Renal pelvis (tissue), 4 donors: ENCODE data around the gene ZNF664. TPM values are rescaled to one million over a fixed set of nuclear protein-coding genes. Genes with fewer than 3 reads are reported as not detected.
A peak's percentile ranks its signal among the peaks of the same experiment; 100 is the strongest.

ENCODE experiments used
- DNase-seq: peaks from one replicate; pipeline ENCODE4 v3.0.0-alpha.2; 2013
- polyA plus RNA-seq, 3 donors: library from polyadenylated mRNA; unstranded; fragments of 120-200 nt; gene quantifications; one replicate each; pipeline ENCODE4 v1.2.1, GENCODE V29; 2013; ENCODE audit not compliant: insufficient read length in 3 of 3

Gene ZNF664
- polyA plus RNA-seq, 3 donors: 160 to 176 (median 165) TPM

GRCh38 chr12:123983822-123984485 is 10.9 kb downstream of the ZNF664 start:
- peak; percentile 61 for DNase-seq

DNA sequence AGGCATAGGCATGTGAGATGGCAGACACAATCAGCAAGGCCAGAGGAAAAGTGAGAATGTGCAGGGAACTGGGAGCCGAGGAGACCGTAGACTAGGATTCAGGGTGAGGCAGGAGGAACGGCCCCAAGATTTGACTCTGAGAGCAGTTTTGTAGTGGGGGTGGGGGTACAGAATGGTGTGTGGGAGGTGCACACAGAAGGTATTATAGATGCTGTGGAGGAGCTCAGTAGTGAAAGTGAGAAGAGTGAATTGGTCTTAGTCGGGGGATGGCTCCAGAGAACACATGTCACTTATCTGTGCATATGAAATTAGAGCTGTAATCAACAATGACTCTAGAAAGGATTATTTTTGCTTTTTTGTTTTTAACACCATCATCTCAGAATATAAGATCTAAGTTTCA is 11.9 kb downstream of the ZNF664 start:
- no peak for DNase-seq

DNA sequence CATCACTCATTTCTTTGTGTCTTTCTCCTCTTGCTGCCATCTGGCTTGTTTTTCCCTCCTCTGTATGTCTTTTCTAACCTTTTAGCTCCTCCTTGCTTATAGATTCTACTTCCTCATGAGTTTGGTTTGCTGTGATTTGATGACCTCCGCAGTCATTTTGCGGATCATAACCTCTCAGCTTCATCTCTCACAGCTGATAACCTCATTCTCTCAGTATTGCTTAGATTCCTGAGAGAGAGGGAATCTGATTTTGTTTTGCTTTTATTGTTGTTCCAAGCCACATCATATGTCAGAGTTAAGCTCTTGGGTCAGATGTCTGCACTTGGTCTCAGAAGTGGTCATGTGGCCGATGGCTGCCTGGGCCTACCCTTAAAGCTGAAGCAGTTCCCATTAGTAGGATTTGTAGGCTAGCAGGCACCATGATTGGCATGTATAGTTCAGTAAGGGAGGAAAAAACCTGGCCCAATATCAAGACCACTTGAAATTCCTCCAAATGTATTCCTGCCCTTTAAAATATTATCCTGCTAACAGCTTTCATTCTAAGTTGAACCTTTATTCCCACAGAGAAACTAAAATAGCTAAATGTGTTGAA is 13.5 kb downstream of the ZNF664 start:
- no peak for DNase-seq

GRCh38 chr12:123987022-123987421 is 14.0 kb downstream of the ZNF664 start:
- no peak for DNase-seq

GRCh38 chr12:123989168-123989567 is 16.2 kb downstream of the ZNF664 start:
- DNase-seq: no peak

DNA sequence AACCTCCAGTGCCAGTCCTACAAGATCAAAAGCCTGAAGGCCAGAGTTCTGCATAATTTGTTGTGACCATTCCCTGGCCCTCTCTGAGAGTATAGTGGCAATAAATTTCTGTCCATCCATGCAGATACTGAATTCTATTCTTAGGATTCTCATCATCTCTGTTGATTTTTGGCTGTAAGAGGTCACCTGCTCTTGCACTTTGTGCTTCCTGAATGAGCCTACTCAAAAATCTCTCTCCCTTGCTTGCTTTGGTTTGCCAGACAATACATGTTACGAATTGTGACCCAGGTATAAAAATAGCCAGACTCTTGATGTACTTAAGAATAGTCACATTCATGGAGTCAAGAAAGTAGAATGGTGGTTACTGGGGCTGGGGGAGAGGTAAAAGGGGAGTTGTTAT is 16.7 kb downstream of the ZNF664 start:
- DNase-seq: no peak

DNA sequence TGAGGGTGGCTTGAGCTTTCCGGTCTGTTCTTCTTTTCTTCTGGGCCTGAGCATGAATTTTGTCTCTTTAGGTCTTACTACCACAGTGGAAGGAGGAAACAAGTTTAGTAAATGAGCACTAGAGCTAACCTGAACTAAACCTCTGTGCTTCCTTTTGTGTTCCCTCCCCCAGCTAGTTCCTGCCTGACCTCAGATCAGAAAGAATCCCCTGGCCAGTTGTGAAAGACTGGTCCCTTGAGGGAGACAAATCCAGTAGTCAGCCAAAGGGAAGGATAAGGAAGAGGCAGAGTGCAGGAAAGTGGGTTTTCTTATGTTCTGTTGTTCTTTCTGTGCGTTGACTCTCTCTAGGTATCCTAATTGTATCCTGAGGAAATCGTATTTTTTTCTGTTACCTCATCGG is 17.5 kb downstream of the ZNF664 start:
- no peak for DNase-seq

DNA sequence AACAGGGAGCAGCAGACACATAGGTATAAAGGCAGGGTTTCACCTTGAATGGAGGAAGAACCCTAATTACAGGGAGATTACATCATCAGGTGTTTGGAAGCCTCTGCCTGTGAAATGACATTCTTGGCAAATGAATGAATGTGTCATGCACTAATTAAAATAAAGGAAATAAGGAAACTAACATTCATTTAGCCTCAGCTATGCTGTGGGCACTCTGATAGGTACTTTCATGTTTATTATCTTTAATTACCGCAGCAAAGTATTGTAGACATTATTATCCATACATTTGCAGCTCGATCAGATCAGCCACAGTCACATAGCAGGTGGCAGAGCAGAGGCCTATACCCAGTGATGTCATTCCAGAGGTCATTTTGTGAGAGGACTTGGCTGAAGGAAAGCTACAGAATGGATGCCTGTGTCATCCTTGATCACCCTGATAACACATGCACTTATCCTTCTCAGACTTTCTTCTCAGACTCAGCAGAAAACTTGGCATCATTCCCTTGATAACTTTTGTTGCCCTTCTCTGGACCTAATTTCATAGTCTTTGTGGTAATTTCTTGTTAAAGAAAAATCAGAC is 18.4 kb downstream of the ZNF664 start:
- no peak for DNase-seq

GRCh38 chr12:123992118-123992825 is 19.3 kb downstream of the ZNF664 start:
- DNase-seq: no peak

DNA sequence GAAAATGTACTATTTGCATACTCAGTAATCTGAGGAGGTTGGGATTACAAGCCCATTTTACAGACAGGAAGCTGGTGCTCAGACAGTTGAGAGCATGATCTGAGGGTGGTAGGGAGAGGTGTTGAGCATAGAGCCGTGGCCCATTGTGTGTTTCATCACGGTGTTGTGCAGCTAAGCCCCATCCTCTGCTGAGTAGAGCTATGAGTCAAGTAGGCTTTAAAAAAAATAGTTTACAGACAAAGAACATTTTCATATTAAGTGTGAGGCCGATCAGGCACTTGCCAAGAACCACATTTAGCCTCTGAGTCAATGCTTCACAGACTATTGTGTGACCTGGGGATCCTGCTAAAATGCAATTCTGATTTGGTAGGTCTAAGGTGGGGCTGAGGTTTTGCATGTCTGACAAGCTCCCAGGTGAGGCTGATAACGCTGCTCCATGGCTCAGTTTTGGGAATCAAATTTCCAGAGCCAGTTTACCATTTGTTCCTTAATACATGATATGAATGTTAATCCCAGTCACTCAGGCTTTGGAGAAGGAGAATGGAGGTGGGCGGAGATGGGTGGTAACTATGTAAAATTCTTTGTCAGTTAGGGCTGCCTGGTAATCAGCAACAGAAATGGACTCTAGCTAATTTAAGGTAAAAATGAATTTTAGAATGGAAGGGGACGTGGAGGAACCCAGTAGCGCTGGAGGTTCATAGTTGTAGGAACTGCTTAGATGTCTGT is 22.2 kb downstream of the ZNF664 start:
- no peak for DNase-seq

- no peak for DNase-seq
Observed at GRCh38 chr12:123996581-123996980, 23.6 kb downstream of the ZNF664 start.

- no peak for DNase-seq
Observed at GRCh38 chr12:123997033-123997822, 24.2 kb downstream of the ZNF664 start.

GRCh38 chr12:123997908-123998307 is 24.9 kb downstream of the ZNF664 start:
- no peak for DNase-seq

DNA sequence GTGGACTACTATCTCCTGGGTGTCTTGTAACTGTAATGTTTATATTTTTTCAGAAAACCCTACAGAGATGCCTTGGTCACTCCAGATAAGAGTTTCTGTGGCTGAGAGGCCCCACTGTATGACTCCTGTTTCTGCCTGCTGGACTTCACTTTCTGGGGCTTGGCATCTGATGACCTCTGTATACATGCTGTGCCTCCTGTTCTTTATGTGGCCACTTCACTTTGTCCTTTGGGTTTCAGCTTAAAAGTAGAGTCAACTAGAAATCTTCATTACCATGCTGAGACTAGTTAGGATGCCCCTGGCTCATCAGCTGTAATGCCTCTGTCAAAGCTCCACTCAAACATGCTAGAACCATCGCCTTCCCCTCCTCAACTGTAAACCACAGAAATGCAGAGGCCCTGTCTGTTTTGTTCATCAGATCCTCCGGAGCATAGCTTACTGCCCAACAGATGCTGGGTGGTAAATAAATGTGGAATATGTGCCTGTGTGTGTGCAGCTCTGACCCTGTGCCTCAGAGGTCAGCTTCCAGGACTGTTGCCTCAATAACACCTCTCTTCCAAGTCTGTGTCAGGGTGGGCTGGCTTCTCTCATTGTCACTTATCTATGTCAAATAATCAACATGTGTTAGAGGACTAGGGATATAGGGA is 25.5 kb downstream of the ZNF664 start:
- no peak for DNase-seq

DNA sequence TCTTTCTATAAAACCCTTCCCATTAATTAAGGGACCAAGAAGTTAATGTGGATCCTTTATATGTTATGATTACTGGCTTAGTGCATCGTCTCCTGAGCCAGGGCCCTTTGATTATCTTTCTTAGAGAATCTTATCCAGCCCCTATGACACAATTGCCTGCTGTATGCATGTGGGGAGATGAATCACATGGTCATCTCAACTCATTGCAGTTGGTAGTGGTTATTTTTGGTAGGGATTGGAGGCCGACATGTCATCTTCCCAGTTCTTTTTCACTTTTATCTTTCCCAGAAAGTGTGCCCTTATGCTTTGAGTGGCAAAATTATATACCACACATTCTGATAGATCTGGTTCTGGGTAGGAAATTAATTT is 26.0 kb downstream of the ZNF664 start:
- DNase-seq: no peak

- no peak for DNase-seq
Observed at GRCh38 chr12:124000111-124000510, 27.1 kb downstream of the ZNF664 start.

- no peak for DNase-seq
Observed at GRCh38 chr12:124001343-124001742, 28.3 kb downstream of the ZNF664 start.

DNA sequence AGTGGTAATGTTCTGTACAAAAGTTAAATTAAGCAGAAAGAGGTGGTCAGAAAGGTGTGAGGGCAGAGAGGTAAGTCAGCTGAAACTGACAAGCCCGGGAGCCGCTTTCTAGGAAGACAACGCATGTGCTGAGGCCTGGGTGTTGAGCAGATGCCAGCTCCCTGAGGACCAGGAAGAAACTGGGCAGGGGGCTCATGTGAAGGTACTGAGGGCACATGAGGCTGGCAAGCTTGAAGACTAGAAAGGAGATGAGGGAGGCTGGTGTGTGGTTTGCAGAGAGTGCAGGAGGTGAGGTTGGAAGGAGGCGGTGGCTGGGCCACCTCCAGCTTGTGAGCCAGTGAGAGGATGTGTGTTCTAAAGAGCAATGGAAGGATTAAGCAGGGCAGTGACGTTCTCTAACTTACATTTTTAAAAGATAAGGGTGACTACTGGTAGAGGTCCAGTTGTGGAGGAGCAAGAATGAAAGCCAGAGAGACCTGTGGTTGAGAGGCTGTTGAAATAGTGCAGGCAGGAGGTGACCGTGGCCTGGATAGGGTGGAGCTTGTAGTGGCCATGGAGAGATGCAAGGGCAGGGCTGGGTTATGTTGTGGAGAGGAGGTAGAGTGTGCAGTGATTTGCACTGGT is 29.1 kb downstream of the ZNF664 start:
- DNase-seq: no peak

DNA sequence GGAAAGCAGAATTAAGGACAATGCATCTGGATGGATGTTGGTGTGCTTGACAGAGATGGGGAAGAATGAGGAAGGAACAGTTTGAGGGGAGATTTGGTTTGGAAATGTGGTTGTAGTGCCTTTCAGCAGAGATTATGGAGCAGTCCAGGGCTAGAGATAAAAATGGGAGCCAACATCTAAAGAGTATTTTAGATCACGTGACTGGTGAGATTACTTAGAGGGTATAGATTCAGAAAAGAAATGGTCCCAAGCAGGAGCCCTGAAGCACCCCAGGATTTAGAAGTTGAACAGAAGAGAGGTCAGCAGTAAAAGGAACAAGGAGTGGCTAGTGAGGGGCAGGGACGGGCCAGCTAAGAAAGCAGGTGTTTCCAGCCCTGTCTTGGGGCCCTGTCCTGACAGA is 29.6 kb downstream of the ZNF664 start:
- no peak for DNase-seq

DNA sequence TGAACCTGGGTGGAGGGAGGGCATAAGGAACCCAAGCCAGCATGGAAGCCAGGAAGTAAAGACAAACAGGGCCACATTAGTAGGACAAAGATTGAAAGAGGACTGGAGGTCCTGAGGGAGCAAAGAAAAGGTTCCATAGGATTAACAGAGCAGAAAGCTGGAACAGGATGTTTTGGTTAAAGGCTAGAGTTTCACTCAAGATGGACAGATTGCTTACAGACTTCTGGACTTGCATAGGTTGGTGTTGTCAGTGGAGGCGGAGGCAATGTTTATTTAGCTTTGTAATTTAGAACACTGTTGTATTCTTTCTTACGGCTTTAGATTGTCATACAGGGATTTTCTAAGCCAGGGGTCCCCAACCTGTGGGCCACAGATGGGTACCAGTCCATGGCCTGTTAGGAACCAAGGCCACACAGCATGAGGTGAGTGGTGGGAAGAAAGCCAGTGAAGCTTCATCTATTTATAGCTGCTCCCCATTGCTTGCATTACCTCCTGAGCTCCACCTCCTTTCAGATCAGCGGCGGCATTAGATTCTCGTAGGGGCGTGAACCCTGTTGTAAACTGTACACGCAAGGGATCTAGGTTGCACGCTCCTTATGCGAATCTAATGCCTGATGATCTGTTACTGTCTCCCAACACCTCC is 31.3 kb downstream of the ZNF664 start:
- no peak for DNase-seq
